22Rv1 (cell line): ENCODE measurements around the gene BEND7.

ENCODE experiments used
- H3K27ac ChIP-seq: fragments of 450-650 bp; 2 replicates; pipeline ENCODE4 v1.5.1; 2017
- CTCF ChIP-seq: fragments of 450-650 bp; IDR thresholded peaks from 2 replicates; pipeline ENCODE4 v1.5.1; 2017; ENCODE audit warnings: mild to moderate bottlenecking
- ZFX ChIP-seq: fragments of 450-650 bp; IDR thresholded peaks from 2 replicates; pipeline ENCODE4 v1.6.1; 2017; ENCODE audit warnings: antibody characterized with exemption, borderline replicate concordance

Gene BEND7

DNA sequence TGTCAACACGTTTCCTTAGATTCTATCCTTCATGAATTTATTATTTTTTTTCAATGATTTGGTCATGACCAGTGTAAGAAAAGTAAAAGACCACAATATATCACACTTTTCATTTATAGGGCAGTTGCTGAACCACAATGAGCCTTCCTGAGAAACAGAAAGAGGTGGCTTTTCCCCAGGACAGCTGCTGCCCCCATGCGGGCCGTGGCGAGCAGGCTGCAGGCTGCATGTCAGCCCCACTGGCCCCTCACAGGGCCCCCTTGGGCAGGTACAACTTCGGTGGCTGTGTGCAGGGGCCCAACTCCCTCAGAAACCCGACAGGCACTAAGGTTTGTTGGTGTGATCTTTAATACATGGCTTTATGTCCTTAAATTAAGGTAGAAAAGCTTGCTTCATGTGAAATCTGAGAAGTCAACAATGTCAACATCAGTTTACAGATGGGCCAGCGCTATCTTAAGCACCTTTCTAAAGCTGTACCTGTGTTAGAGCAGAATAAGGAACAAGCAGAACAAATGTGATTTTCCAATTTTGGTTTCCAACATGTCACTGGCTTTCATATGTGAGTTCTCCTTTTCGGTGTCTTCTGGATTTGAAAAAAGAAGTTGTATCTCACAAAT is 10.6 kb downstream of the BEND7 start:
- H3K27ac ChIP-seq, result no peak overlapping the region
- TF ChIP-seq CTCF (peak; percentile 54), ZFX (no peak)

DNA sequence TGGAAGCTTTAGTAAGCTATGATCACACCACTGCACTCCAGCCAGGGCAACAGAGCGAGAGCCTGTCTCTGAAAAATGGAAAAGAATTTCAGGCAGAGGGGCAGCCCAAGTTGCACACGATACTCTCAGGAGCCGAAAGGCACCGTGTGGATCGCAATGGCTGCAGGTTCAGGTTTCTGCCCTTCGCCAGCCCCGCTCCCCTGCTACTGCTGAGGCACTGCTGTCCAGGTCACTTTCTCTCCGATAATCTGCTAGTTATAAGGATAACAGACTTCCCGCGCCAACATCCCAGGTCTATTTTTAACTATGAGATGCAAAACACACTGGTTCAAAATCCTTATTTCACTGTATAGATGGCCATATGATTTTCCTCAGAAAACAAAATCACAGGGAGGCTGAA is 11.1 kb downstream of the BEND7 start:
- no peak overlapping the region for H3K27ac ChIP-seq
- TF ChIP-seq CTCF (no peak), ZFX (no peak)

DNA sequence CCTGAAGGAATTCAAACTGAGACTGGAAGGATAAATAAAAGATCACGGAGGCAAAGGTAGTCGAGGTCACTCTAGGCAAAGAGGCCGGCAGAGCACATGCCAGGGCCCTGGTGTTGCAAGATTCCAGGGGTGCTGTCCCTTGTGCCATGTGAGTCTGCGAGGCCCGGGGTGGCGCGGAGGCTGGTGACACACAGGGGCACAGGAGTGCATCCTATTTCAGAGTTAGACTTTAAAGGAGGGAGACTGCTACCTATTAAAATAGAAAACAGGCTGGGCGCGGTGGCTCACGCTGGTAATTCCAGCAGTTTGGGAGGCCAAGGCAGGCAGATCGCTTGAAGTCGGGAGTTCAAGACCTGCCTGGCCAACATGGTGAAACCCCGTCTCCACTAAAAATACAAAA is 12.6 kb downstream of the BEND7 start:
- no peak for TF ChIP-seq ZFX
- TF ChIP-seq CTCF, result no peak
- no peak overlapping the region for H3K27ac ChIP-seq

DNA sequence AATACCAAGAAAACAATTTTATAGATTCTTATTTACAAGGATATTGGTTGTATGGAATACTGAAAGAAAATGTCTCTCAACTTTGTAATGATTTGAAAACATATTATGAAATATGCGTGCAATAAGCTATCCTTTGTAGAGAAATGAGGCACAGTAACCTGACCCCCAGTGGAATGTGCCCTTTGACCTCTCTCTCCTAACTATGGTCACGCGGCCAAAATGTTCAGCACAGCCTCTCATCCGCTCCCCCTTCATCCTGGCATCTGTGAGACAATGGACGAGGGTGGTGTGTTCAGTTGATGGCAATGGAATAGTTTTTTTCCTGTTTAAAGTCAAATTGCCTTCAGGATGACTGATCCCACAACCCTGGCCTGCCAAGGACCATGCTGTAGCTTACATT is 13.3 kb downstream of the BEND7 start:
- TF ChIP-seq ZFX (no peak), CTCF (no peak)

GRCh38 chr10:13514296-13514695 is 14.5 kb downstream of the BEND7 start:
- no peak for TF ChIP-seq ZFX
- TF ChIP-seq CTCF, result no peak
- no peak overlapping the region for H3K27ac ChIP-seq

More for the DNA sequence above, 13.3 kb downstream of the BEND7 start:
- H3K27ac ChIP-seq, result no peak overlapping the region

DNA sequence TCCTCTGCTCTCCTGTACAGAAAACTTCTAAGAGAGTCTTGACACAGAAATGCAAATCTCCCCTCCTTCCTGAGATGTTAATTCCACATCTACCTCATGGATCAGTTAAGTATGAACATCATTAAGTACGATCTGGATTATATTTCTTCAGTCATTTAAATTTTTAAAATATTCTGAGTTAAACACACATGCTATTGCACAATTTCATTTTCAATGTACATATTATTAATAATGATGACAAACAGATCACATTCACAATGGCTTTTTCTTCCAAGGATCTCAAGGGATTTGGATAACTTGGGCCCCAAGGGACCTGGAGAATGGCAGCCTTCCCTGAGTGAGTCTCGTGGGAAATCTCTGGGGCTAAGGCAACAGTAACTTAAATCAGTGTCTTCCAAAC is 16.2 kb downstream of the BEND7 start:
- H3K27ac ChIP-seq, result no peak overlapping the region
- no peak for TF ChIP-seq CTCF
- no peak for TF ChIP-seq ZFX

DNA sequence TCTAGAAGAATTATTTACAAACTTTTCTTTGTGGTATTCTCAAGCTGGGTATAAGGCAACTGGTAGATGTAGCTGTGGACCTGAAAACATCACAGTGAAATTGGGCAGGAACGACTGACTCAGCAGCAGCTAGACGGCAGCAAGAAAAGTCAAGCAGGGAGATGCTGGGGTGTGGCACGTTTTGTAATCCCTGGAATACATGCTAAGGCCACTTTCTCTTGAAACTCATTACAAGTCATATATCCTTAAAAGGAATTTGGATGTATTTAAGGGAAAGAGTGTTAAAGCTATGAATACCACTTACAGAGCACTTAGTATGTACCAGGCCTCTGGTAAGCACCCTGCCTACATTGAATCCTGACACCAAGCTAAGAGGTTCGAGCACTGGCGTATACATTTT is 17.4 kb downstream of the BEND7 start:
- TF ChIP-seq ZFX (no peak), CTCF (no peak)
- H3K27ac ChIP-seq, result no peak overlapping the region
